ENCODE measurements around the gene PACRG. TPM values are rescaled to one million over a fixed set of nuclear protein-coding genes. Genes with fewer than 3 reads are reported as not detected.

PACRG gene
- total and polyA plus RNA-seq, 2 of the 13 experiments (the other 11 are each of a cell fraction or from before 2014, with no cell fraction given), result 0.13 TPM; not detected in 1

GRCh38 chr6:163159689-163160088 lies 431.9 kb downstream of the PACRG start (continued):
- TF ChIP-seq ZBTB44 (CRISPR knock-in tag; IDR thresholded peaks at IDR 0.05) (no peak), HMGXB4 (CRISPR knock-in tag; IDR thresholded peaks at IDR 0.05; ENCODE audit: borderline replicate concordance in 1 of 2, low read depth in 1 of 2) (no peak), ZNF660 (CRISPR knock-in tag; IDR thresholded peaks at IDR 0.05; ENCODE audit: borderline replicate concordance, low read depth) (no peak), GABPA (IDR thresholded peaks at IDR 0.05; ENCODE audit: low read depth, low read length) (no peak), GABPA (CRISPR knock-in tag; IDR thresholded peaks at IDR 0.05; ENCODE audit: low read depth) (no peak), ZNF329 (CRISPR knock-in tag; IDR thresholded peaks at IDR 0.05; ENCODE audit: low read depth) (no peak), ZNF34 (CRISPR knock-in tag; IDR thresholded peaks at IDR 0.05; ENCODE audit: borderline replicate concordance) (no peak), RAD21 (CRISPR knock-in tag; IDR thresholded peaks at IDR 0.05) (no peak), PITX1 (CRISPR knock-in tag; IDR thresholded peaks at IDR 0.05) (no peak), ZSCAN22 (CRISPR knock-in tag; IDR thresholded peaks at IDR 0.05) (no peak), ZFX (CRISPR knock-in tag; IDR thresholded peaks at IDR 0.05; ENCODE audit: low read depth) (no peak), NCOR1 (IDR thresholded peaks at IDR 0.05; ENCODE audit: borderline replicate concordance, low read length) (no peak), CENPX (CRISPR knock-in tag; IDR thresholded peaks at IDR 0.05) (no peak), ZNF776 (CRISPR knock-in tag; IDR thresholded peaks at IDR 0.05) (no peak), ZFP82 (CRISPR knock-in tag; IDR thresholded peaks at IDR 0.05; ENCODE audit: borderline replicate concordance) (no peak)
- TF ChIP-seq, protein P1, sequence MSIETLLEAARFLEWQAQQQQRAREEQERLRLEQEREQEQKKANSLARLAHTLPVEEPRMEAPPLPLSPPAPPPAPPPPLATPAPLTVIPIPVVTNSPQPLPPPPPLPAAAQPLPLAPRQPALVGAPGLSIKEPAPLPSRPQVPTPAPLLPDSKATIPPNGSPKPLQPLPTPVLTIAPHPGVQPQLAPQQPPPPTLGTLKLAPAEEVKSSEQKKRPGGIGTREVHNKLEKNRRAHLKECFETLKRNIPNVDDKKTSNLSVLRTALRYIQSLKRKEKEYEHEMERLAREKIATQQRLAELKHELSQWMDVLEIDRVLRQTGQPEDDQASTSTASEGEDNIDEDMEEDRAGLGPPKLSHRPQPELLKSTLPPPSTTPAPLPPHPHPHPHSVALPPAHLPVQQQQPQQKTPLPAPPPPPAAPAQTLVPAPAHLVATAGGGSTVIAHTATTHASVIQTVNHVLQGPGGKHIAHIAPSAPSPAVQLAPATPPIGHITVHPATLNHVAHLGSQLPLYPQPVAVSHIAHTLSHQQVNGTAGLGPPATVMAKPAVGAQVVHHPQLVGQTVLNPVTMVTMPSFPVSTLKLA (IDR thresholded peaks at IDR 0.05), result no peak
